ENCODE results near the gene SLC12A7.
"Not testable (repeated sequence)": the region's sequence is repeated elsewhere in the genome, so short reads cannot be mapped to it uniquely, and the experiment has no call there.

Gene SLC12A7

DNA sequence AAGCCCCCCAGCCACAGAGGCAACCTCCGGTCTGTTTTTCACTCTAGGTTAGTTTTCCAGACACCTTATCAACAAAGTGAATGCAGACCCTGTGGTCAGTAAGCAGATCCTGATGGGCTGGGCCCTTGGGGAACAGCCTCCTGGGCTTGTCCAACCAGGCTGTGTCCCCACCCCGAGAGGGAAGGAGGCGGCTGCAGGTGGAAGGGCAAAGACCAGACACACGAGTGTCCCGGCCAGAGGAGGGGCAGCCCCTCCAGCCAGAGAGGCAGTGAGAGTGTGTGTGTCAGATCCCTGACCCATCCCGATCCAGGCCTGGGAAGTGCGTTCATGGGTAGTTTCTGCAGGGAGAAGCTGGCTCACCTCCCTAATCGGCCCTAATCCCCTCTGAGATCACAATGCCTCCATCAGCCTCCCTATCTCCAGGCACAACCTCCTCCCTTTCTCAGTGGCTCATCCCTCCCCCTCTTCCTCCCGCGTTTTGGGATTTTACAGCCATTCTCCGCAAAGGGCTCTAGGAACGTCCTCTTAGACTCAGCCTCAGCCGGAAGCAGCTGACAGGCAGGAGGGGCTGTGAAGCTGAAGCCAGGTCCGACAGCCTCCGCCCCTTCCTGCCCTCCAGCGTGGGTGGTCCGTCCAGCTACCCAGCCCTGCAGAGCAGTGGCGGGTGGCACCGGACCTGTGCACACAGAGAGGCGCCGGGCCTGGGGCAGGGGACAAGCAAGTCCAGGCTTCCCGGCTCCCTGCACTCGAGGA lies 9.7 kb downstream of the SLC12A7 start:
- WGBS (ENCODE audit: insufficient coverage, insufficient read length) = no CpG with 5 or more reads among the region's 23 CpGs
- no peaks in the 10 kb centered on the region for H3K27me3 ChIP-seq (ENCODE audit: control insufficient read depth, insufficient read depth, low read length)
- H3K36me3 ChIP-seq (ENCODE audit: control insufficient read depth, insufficient read depth, low read length) = peaks cover 2% of the 10 kb centered on the region; the same call in 1 of the 2 replicates
- H3K4me1 ChIP-seq (ENCODE audit: control insufficient read depth, insufficient read depth, low read length) = peaks cover 44% of the 10 kb centered on the region
- no peak overlapping the region for H3K27ac ChIP-seq (ENCODE audit: low read length)
- H3K4me3 ChIP-seq (ENCODE audit: low read length) = no peak overlapping the region
- no peak for DNase-seq (ENCODE audit: low read depth, low spot score)
- H3K9me3 ChIP-seq (ENCODE audit: control insufficient read depth, insufficient read depth, low read length) = no peaks in the 10 kb centered on the region

GRCh38 chr5:1100664-1101574 lies 10.9 kb downstream of the SLC12A7 start:
- H3K9me3 ChIP-seq (ENCODE audit: control insufficient read depth, insufficient read depth, low read length) = no peaks in the 10 kb centered on the region
- no peak overlapping the region for H3K27ac ChIP-seq (ENCODE audit: low read length)
- H3K4me1 ChIP-seq (ENCODE audit: control insufficient read depth, insufficient read depth, low read length) = peaks cover 45% of the 10 kb centered on the region
- H3K27me3 ChIP-seq (ENCODE audit: control insufficient read depth, insufficient read depth, low read length) = no peaks in the 10 kb centered on the region
- H3K4me3 ChIP-seq (ENCODE audit: low read length) = no peak overlapping the region
- DNase-seq (ENCODE audit: low read depth, low spot score) = no peak
- peaks cover 2% of the 10 kb centered on the region; the same call in 1 of the 2 replicates for H3K36me3 ChIP-seq (ENCODE audit: control insufficient read depth, insufficient read depth, low read length)
- no CpG with 5 or more reads among the region's 33 CpGs for WGBS (ENCODE audit: insufficient coverage, insufficient read length)

DNA sequence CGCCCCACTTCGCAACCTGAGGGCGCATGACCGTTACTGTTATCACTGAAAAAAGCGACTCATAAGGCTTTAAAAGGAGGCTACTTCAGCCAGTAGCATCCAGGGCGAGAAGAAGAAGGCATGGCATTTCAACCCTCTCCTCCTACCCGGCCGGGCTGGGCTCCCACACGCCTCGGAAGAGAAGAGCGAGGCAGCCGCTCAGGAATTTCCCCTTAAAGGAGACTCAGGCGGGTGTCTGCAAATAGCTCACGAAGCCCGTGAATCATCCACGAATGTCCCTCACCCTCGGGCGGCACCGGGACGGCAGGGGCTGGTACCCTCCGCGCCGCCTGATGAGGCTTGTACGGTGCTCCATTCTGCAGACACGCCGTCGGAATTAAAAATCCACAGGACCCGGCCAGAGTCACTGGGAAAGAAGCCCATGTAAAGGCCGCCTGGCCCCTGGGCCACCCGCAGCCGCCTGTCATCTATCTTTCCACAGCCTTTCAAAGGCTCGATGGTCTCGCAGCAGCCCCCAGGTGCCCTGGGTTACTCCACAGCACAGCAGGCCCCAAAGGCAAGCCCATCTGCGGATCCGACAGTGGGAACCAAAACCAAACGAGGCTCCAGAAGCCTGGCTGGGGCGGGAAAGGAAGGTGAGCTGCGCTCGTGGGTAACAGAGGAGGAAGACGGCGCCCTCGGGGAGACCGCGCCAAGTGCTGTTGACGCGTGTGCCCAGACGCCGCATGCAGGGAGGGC lies 11.8 kb downstream of the SLC12A7 start:
- Histone ChIP-seq H3K4me3 (ENCODE audit: low read length) (no peak overlapping the region), H3K27ac (ENCODE audit: low read length) (no peak overlapping the region), H3K27me3 (ENCODE audit: control insufficient read depth, insufficient read depth, low read length) (no peaks in the 10 kb centered on the region), H3K9me3 (ENCODE audit: control insufficient read depth, insufficient read depth, low read length) (no peaks in the 10 kb centered on the region), H3K4me1 (ENCODE audit: control insufficient read depth, insufficient read depth, low read length) (peaks cover 47% of the 10 kb centered on the region), H3K36me3 (ENCODE audit: control insufficient read depth, insufficient read depth, low read length) (peaks cover 2% of the 10 kb centered on the region; the same call in 1 of the 2 replicates)
- no peak for DNase-seq (ENCODE audit: low read depth, low spot score)
- WGBS (ENCODE audit: insufficient coverage, insufficient read length) = no CpG with 5 or more reads among the region's 48 CpGs

GRCh38 chr5:1098986-1099597 lies 12.8 kb downstream of the SLC12A7 start:
- Histone ChIP-seq H3K27ac (ENCODE audit: low read length) (no peak overlapping the region), H3K9me3 (ENCODE audit: control insufficient read depth, insufficient read depth, low read length) (no peaks in the 10 kb centered on the region), H3K4me1 (ENCODE audit: control insufficient read depth, insufficient read depth, low read length) (peaks cover 44% of the 10 kb centered on the region), H3K4me3 (ENCODE audit: low read length) (no peak overlapping the region), H3K36me3 (ENCODE audit: control insufficient read depth, insufficient read depth, low read length) (peaks cover 2% of the 10 kb centered on the region; the same call in 1 of the 2 replicates), H3K27me3 (ENCODE audit: control insufficient read depth, insufficient read depth, low read length) (no peaks in the 10 kb centered on the region)
- no CpG with 5 or more reads among the region's 28 CpGs for WGBS (ENCODE audit: insufficient coverage, insufficient read length)
- DNase-seq (ENCODE audit: low read depth, low spot score) = no peak

DNA sequence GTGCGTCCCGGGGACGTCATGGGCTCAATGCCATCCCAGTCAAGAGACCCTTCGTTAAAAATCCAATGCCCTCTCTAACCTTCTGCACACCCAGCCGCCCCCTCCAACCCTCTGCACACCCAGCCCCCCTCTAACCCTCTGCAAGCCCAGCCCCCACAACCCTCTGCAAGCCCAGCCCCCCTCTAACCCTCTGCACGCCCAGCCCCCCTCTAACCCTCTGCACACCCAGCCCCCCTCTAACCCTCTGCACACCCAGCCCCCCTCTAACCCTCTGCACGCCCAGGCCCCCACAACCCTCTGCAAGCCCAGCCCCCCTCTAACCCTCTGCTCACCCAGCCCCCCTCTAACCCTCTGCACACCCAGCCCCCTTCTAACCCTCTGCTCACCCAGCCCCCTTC lies 13.9 kb downstream of the SLC12A7 start:
- H3K4me1 ChIP-seq (ENCODE audit: control insufficient read depth, insufficient read depth, low read length) = peaks cover 42% of the 10 kb centered on the region
- H3K9me3 ChIP-seq (ENCODE audit: control insufficient read depth, insufficient read depth, low read length); H3K27ac ChIP-seq (ENCODE audit: low read length); DNase-seq (ENCODE audit: low read depth, low spot score); H3K36me3 ChIP-seq (ENCODE audit: control insufficient read depth, insufficient read depth, low read length); H3K4me3 ChIP-seq (ENCODE audit: low read length); H3K27me3 ChIP-seq (ENCODE audit: control insufficient read depth, insufficient read depth, low read length): not testable (repeated sequence)
- WGBS (ENCODE audit: insufficient coverage, insufficient read length) = no CpG with 5 or more reads among the region's 7 CpGs

DNA sequence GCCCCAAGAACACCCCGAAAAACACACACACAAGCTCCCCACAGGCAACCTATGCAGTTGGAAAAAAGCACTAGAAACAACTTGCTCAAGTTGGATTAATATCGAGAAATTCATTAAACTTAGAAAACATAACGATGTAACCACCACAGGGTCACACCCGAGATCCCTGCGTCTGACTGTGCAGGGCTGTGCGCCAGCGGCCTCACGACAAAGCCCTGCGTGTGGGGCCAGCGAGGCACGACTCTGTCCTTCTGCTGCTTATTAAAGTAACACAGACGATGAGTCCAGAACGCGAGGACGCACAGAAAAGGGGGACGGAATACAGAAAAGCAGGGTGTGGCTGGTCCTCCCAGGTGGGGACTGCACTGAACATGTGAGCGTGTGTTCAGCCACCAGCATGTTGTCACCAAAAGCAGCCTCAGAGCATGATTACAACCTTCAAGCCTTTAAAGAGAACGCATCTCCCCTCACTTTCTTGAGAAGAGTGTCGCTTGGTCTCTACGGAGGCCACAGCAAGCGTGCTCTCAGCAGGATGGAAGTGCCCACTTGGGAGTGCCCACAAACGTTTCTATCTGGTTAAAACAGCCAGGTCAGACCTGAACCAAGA lies 14.4 kb downstream of the SLC12A7 start:
- Histone ChIP-seq H3K36me3 (ENCODE audit: control insufficient read depth, insufficient read depth, low read length) (peaks cover 6% of the 10 kb centered on the region), H3K4me1 (ENCODE audit: control insufficient read depth, insufficient read depth, low read length) (peaks cover 38% of the 10 kb centered on the region), H3K9me3 (ENCODE audit: control insufficient read depth, insufficient read depth, low read length) (no peaks in the 10 kb centered on the region), H3K4me3 (ENCODE audit: low read length) (no peak overlapping the region), H3K27me3 (ENCODE audit: control insufficient read depth, insufficient read depth, low read length) (no peaks in the 10 kb centered on the region), H3K27ac (ENCODE audit: low read length) (no peak overlapping the region)
- DNase-seq (ENCODE audit: low read depth, low spot score) = no peak
- WGBS (ENCODE audit: insufficient coverage, insufficient read length) = no CpG with 5 or more reads among the region's 22 CpGs

DNA sequence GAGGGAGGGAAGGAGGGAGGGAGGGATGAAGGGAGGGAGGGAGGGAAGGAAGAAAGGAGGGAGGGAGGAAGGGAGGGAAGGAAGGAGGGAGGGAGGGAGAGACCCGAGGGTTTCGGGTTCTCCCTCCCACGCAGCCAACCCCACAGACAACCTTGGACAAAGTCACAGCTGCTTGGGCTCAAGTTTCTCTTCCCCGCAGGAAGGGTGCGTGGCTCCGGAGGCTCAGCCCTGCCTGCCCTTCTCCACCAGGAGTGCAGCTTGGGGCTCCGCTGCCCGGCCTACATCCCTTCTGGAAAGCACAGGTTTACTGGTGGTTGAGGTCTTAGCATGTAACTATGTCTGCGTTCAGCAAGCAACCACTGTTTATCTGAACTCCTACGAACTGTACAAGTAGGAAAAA lies 15.0 kb downstream of the SLC12A7 start:
- Histone ChIP-seq H3K4me3 (ENCODE audit: low read length) (no peak overlapping the region), H3K27ac (ENCODE audit: low read length) (no peak overlapping the region), H3K9me3 (ENCODE audit: control insufficient read depth, insufficient read depth, low read length) (no peaks in the 10 kb centered on the region), H3K36me3 (ENCODE audit: control insufficient read depth, insufficient read depth, low read length) (peaks cover 6% of the 10 kb centered on the region), H3K4me1 (ENCODE audit: control insufficient read depth, insufficient read depth, low read length) (peaks cover 35% of the 10 kb centered on the region), H3K27me3 (ENCODE audit: control insufficient read depth, insufficient read depth, low read length) (no peaks in the 10 kb centered on the region)
- WGBS (ENCODE audit: insufficient coverage, insufficient read length) = no CpG with 5 or more reads among the region's 10 CpGs
- DNase-seq (ENCODE audit: low read depth, low spot score) = no peak

DNA sequence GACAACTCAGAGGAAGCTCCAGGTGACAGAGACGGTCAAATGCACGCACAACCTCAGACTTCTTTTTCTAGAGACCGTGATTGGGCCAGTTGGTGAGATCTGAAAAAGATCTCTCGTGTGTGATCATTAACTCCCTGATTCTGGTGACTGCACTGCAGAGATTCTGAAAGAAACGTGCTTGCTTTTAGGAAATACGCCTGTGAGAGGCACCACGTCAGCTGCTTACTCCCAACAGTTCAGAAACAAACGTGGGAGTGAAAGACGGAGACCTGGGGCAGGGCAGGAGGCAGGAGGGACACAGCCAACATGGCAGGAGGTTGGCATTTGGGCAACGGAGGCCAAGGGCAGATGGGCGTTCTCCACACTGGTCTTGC lies 15.9 kb downstream of the SLC12A7 start:
- no peak overlapping the region for H3K27ac ChIP-seq (ENCODE audit: low read length)
- no peaks in the 10 kb centered on the region for H3K27me3 ChIP-seq (ENCODE audit: control insufficient read depth, insufficient read depth, low read length)
- no CpG with 5 or more reads among the region's 11 CpGs for WGBS (ENCODE audit: insufficient coverage, insufficient read length)
- no peak for DNase-seq (ENCODE audit: low read depth, low spot score)
- H3K9me3 ChIP-seq (ENCODE audit: control insufficient read depth, insufficient read depth, low read length) = no peaks in the 10 kb centered on the region
- peaks cover 15% of the 10 kb centered on the region for H3K36me3 ChIP-seq (ENCODE audit: control insufficient read depth, insufficient read depth, low read length)
- H3K4me1 ChIP-seq (ENCODE audit: control insufficient read depth, insufficient read depth, low read length) = peaks cover 31% of the 10 kb centered on the region
- no peak overlapping the region for H3K4me3 ChIP-seq (ENCODE audit: low read length)

DNA sequence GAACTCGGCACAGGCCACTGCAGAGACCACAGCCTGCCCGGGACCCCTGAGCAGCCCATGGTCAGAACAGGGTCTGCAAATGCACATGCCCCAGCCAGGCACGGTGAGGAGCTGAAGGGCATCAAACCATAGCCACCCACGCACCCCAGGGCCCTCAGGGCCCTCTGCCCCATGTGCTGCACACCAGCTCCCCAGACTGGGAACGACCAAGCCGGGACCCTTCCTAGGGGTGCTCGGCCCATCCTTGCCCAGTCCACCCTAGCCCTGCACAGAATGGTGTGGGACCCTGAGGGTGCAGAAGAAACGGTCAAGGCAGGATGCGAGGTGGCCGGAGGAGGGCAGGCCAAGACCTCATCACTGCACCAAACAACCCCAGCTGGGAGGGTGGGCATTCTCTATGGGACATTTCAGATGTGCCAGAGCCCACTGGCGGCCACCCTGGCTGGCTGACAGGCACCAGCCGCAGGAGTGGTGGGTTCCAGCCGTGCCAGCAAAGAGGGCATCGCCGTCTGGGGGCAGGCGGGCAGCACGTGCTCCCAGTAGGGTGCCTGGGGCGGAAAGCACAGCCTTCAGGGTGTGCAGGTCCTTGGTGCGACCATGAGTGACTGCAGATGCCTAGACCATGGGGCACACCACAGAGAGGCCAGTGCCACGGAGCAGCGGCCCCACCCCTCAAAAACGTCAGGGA lies 16.4 kb downstream of the SLC12A7 start:
- Histone ChIP-seq H3K27me3 (ENCODE audit: control insufficient read depth, insufficient read depth, low read length) (no peaks in the 10 kb centered on the region), H3K27ac (ENCODE audit: low read length) (no peak overlapping the region), H3K9me3 (ENCODE audit: control insufficient read depth, insufficient read depth, low read length) (no peaks in the 10 kb centered on the region), H3K36me3 (ENCODE audit: control insufficient read depth, insufficient read depth, low read length) (peaks cover 16% of the 10 kb centered on the region), H3K4me3 (ENCODE audit: low read length) (no peak overlapping the region), H3K4me1 (ENCODE audit: control insufficient read depth, insufficient read depth, low read length) (peaks cover 26% of the 10 kb centered on the region)
- WGBS (ENCODE audit: insufficient coverage, insufficient read length) = no CpG with 5 or more reads among the region's 22 CpGs
- no peak for DNase-seq (ENCODE audit: low read depth, low spot score)
